ENCODE measurements around the gene KRT81.
"Not testable (repeated sequence)": the region's sequence is repeated elsewhere in the genome, so short reads cannot be mapped to it uniquely, and the experiment has no call there.

KRT81 gene

DNA sequence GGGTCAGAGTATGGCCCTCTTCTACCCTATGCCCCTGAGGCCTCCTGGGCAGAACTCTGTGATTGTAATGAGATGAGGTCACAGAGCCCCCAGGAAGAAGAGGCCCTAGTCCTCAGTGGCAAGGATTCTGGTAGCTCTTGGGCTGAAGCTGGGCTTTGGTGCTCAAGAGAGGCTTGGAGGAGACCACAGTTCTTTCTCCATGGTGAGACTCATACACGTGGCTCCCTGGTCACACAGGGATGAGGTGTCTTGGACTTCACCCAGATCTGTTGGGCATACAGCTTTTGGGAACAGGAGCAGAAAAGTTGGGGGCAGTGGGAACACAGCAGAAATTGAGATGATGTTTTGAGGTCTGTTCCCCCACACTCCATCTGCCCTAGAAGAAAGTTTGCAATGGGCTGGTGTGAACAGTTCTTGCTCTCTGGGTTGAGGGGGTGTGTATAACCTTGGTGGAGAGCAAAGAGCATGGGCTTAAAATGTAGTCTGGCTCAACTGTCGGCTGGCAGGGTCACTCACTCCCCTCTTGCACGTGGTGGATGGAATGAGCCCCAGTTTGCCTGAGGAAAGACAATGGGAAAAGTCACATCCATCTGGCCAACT is 16.7 kb downstream of the KRT81 start, which contains the start of gene KRT86:
TSS of gene KRT86 (plus strand) at position 125 of the 600 bp plus-strand sequence. CDS start 27,272 bp downstream, outside the sequence.
- no peak for DNase-seq (ENCODE audit: low read depth in 2 of 2)

GRCh38 chr12:52271158-52271557 is 20.2 kb downstream of the KRT81 start:
- DNase-seq (ENCODE audit: low read depth in 2 of 2) = no peak

- no peak for DNase-seq (ENCODE audit: low read depth in 2 of 2)
These were observed 20.7 kb downstream of the KRT81 start for GRCh38 chr12:52270541-52271070.

GRCh38 chr12:52268212-52268611 is 23.1 kb downstream of the KRT81 start:
- DNase-seq (ENCODE audit: low read depth in 2 of 2) = no peak

DNA sequence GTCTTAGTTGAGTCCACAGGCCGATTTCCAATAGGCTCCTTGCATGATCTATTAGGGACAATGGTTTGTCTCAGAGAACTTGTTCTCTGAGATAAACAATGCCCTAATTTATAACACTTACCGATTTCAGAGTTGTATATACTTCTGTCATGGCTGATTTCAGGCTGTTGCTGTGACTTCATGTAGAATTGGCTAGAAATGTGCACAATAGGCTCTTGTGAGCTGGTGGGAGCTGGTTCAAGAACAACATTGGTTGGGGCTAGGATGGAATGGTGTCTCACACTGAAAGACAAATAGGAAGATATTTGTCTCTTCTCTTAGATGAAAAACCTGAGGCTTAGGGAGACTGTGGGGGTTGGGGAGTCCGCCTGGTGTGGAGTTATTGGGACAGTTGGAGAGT is 23.6 kb downstream of the KRT81 start:
- no peak for DNase-seq (ENCODE audit: low read depth in 2 of 2)

DNA sequence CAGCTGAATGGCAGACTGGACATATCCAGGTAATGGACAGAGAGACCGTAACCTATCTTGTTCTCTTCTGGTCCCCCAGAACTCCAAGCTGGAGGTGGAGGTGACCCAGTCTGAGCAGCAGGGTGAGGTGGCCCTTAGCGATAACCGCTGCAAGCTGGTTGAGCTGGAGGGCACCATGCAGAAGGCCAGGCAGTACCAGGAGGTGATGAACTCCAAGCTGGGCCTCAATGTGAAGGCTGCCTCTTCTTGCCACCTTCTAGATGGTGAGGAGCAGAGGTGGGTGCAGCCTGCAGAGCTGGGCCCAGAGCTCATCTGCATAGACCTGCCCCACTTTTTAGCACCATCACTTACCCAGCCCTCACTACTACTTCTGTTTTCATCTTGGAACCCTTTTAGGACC is 24.1 kb downstream of the KRT81 start:
- DNase-seq (ENCODE audit: low read depth in 2 of 2) = no peak

DNA sequence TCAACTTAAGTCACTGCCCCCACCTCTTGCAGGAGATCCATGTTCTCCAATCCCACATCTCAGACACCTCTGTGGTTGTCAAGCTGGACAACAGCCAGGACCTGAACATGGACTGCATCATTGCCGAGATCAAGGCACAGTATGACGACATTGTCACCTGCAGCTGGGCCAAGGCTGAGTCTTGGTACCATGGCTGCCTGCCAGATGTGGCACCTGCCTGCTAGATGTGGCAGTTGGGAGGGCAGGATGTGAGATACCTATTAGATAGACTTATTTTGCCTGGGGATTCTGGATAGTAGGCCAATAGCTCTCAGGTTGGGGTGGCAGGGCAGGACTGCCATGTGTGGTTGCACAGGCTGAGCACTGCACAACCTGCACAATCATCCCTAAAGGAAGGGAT is 24.8 kb downstream of the KRT81 start:
- no peak for DNase-seq (ENCODE audit: low read depth in 2 of 2)

DNA sequence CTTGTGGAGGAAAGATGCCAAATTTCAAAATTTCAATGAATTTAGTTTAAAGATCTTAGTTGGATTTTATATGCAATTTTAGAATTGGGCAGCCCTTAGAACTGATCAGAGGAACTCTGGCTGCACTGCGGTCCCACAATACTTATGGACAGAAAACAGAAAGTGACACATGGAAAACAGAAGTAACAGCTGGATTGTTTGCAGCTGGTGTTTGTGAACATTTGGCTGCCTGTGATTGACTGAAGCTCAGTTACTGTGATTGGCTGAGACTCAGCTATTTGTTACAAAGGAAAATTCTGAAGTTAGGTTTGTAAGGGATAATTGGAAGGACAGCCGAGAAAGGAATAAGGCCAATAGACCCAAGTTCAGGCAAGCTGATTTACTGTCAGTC is 26.9 kb downstream of the KRT81 start:
- DNase-seq (ENCODE audit: low read depth in 2 of 2) = no peak

DNA sequence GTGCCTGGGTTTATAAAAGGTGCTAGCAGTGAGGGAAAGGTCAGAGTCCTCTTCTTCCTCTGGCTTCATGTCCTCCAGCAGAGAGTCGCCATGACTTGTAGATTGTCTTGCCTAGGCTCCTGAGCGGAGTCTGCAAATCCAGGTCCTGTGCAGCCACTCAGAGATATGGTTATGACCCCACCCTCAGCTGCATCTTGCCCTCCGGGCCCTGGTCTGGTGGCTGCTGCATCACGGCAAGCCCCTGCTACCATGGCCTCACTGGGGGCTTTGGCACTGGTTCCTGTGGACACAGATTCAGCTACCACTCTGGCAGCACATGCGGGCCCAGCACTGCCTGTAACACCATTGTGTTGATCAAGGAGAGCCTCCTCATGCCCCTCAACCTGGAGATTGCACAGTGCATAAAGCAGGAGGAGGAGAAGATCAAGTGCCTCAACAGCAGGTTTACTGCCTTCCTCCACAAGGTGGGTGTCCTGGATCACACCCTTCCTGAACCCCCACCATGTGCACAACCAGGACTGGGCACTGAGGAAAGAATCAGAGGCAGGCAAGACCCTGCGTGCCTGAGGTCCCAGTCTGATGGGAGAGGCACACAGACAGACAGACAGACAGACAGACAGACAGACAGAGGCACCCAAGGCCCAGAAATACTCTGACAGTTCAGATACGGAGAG is 27.4 kb downstream of the KRT81 start:
- no peak for DNase-seq (ENCODE audit: low read depth in 2 of 2)

- DNase-seq (ENCODE audit: low read depth in 2 of 2) = no peak
These were observed 29.0 kb downstream of the KRT81 start for GRCh38 chr12:52262286-52262685.

- DNase-seq (ENCODE audit: low read depth in 2 of 2) = no peak
These were observed 30.2 kb downstream of the KRT81 start for GRCh38 chr12:52261208-52261484.

DNA sequence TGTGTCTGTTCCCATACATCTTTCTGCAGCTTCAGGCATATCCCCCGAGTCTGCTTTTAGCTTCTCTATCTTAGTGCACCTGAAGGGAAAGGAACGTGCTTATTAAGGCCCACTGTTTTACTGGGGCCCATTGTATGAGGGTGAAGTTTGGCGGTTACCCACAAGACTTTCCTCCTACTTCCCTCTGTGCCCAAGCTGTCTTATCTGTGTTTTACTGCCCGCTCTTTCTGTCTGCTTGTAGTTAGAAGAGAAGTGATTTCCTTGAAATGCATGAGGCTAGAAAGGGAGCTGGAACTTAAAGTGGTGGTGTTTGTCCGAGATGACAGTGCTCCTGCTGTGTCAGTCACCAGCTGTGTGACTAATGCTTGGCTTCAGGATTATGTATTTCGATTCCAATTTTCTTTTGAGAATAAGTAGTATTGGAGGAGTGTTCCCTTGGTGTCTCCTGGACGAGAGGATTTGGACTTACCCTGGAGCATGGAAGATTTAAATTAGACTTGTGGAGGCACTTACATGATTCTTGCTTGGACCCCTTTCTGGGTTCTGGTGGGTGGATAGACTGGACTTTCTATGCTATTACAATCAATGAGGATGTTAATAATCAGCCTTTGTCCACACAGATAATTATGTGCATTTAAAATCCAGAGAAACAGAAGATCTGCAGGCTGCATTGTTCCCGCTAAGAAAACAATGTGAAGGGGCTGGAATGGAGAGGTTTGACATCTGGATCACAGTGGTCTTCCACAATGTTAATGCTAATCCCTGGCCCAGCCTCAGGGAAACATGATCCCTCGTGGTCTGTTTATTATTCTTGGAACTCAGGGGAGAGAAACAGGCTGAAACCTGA is 30.8 kb downstream of the KRT81 start:
- DNase-seq (ENCODE audit: low read depth in 2 of 2) = no peak

DNA sequence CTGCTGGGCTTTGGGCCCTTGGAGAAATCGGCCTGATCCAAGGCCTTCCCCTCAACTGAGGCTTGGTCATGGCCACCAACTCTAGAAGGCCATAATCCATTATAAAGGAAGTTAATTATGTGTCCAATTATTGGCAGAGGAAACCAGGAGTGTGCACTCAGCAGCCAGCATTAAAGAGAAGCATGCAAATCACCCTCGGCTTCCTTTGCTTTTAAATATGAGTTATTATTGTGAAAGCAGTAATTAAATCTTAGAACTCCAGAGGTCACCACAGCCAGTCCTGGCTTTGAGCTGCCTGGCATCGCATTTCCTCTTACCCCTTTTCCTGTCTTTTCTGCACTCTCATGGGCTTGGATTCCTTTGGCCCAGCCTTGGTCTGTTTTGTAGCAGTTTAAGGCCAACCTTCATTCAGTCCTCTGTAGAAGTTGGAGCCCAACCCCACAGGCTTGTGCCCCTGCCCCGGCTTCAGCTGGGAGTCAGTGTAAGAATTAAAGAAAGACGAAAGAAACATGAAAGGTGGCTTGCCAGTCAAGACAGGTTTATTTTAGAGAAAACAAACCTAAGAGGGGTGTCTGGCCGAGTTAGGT is 31.6 kb downstream of the KRT81 start:
- DNase-seq (ENCODE audit: low read depth in 2 of 2) = no peak

DNA sequence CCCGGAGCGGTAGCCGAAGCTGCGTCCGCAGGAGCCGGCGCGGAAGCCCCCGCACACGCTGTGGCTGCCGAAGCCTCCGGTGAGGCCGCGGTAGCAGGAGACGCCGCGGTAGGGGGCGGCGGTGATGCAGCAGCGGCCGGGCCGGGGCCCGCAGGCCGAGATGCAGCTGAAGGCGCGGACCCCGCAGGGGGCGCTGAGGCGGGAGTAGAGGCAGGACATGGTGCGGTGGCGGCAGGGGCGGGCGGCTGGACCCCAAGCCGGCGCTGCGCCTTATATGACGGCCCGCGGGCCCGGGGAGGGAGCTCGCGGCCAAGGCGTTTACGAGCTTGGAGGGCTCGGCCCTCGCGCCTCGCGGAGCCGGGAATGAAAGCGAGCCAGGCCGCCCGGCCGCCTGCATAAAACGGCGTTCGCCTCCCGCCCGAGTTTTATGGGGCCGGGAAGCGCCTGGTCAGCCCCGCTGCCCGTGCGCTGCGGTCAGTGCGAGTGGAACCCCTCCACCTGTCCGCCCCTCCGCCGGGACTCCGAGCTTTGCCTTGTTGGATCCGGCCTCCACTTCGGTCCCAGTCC is 32.9 kb downstream of the KRT81 start:
- no peak for DNase-seq (ENCODE audit: low read depth in 2 of 2)

- not testable (repeated sequence) for DNase-seq (ENCODE audit: low read depth in 2 of 2)
These were observed 33.4 kb downstream of the KRT81 start for GRCh38 chr12:52257922-52258321.

GRCh38 chr12:52257074-52257551 is 34.2 kb downstream of the KRT81 start:
- no peak for DNase-seq (ENCODE audit: low read depth in 2 of 2)

DNA sequence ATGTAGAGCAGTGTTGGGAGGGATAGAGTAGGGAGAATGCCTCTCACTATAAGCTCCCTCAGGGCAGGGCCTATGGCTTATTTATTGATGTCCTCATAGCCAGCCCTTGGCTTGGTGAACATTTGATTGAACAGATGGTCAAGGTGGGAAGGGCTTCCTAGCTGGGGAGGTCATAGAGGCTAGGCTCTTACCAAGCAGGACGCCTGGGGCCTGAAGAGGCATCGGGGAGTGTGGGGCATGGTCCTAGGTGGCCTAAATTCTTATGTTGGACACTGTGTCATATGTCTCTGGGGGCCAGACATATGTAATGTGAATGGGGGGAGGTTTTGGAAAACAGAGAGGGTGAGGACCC is 34.8 kb downstream of the KRT81 start:
- no peak for DNase-seq (ENCODE audit: low read depth in 2 of 2)

GRCh38 chr12:52255926-52256583 is 35.3 kb downstream of the KRT81 start:
- no peak for DNase-seq (ENCODE audit: low read depth in 2 of 2)

- DNase-seq (ENCODE audit: low read depth in 2 of 2) = no peak
These were observed 36.2 kb downstream of the KRT81 start for GRCh38 chr12:52254965-52255751.

DNA sequence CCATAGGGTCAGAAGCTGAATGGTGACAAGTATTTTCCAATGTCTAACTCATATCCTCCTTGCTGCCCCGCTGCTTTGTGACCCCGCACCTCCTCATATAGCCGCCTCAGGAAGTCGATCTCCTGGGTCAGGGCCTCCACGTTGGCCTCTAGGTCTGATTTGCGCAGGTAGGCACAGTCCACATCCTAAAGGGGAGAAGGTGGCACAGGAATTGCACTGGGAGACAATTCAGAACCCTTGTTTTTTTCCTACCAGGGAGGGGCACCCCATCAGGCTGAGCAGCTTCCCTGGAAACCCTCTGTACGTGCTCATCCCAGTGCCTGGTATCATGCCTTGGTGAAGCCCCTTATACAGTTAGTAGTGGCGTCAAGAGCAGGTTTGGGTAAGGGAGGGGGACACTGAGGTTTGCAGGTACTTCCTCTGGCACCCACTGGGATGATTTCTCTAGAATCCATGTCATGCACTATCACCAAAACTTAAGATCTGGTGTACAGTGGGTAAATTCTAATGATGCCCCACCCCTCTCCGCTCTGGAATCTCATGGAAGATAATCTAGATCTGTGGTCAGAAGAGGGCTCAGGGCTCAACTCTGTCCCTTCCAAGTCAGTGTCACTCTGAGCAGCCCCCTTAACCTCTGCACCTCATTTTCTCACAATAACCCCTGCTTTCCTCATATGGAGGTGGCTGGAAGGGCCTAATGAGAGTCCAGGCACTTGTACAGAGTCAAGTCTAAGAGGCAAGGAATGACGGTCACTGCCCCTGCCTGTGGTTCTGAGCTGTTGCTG is 37.0 kb downstream of the KRT81 start:
- DNase-seq (ENCODE audit: low read depth in 2 of 2) = no peak
